Lung (tissue), 12 donors: ENCODE results near the gene HNRNPDL. TPM values are rescaled to one million over a fixed set of nuclear protein-coding genes. Genes with fewer than 3 reads are reported as not detected.

Experiments used
- ATAC-seq: fragments of 200-7000 bp; cut with Tn5 transposase; one replicate; pipeline ENCODE4 v1.9.1; 2020; ENCODE audit warnings: moderate number of reproducible peaks; ENCODE audit not compliant: insufficient read depth, low FRiP score
- DNase-seq, 3 donors: peaks; one replicate each; pipeline ENCODE4 v3.0.0-alpha.2; 2013 to 2017
- H3K27ac ChIP-seq, 2 donors: one replicate each; pipeline ENCODE4 v1.5.1; 2013; ENCODE audit warnings: mild to moderate bottlenecking in 2 of 2, moderate library complexity in 2 of 2, control low read depth in 1 of 2, inconsistent platforms in 1 of 2, low read depth in 1 of 2, low read length in 1 of 2
- H3K27me3 ChIP-seq, 3 donors: one replicate each; pipeline ENCODE4 v1.5.1; 2013; ENCODE audit warnings: low read length in 2 of 3; ENCODE audit not compliant: control insufficient read depth in 3 of 3, insufficient read depth in 3 of 3
- H3K36me3 ChIP-seq, 4 donors: one replicate each; pipeline ENCODE4 v1.5.1; 2013; ENCODE audit warnings: low read length in 4 of 4, mild to moderate bottlenecking in 1 of 4, moderate library complexity in 1 of 4; ENCODE audit not compliant: control insufficient read depth in 4 of 4, insufficient read depth in 4 of 4
- H3K4me1 ChIP-seq, 5 donors: one replicate each; pipeline ENCODE4 v1.5.1; 2013; ENCODE audit warnings: low read length in 5 of 5, mild to moderate bottlenecking in 2 of 5, moderate library complexity in 1 of 5; ENCODE audit not compliant: control insufficient read depth in 5 of 5, insufficient read depth in 5 of 5
- H3K4me3 ChIP-seq: one replicate; pipeline ENCODE4 v1.5.1; 2013; ENCODE audit warnings: mild to moderate bottlenecking, control low read depth, moderate library complexity
- H3K9ac ChIP-seq, 2 donors: one replicate each; pipeline ENCODE4 v1.5.1; 2013; ENCODE audit warnings: low read length in 2 of 2, control low read depth in 1 of 2; ENCODE audit not compliant: insufficient read depth in 1 of 2
- H3K9me3 ChIP-seq, 4 donors: one replicate each; pipeline ENCODE4 v1.5.1; 2013; ENCODE audit warnings: low read length in 3 of 4, mild to moderate bottlenecking in 1 of 4, moderate library complexity in 1 of 4; ENCODE audit not compliant: control insufficient read depth in 4 of 4, insufficient read depth in 3 of 4
- WGBS, 2 donors: extraction: QIAGEN DNeasy Blood & Tissue Kit; methylation state at CpG; one replicate each; pipeline ENCODE4 v1.1.7; 2013; 5-methylcytosine and 5-hydroxymethylcytosine counted together
- polyA plus RNA-seq, 2 donors: library from polyadenylated mRNA; stranded (reverse); fragments of 200-250 nt; gene quantifications; one replicate each; pipeline ENCODE4 v1.2.1, GENCODE V29; 2013
- total RNA-seq, 2 donors: library from RNA; depleted of rRNA in 1 of 2; stranded (reverse); fragments of >200 nt in 1 of 2; gene quantifications; one replicate each; pipeline ENCODE4 v1.2.1, GENCODE V29; 2014 to 2021
- TF ChIP-seq, protein P1 (sequence below): IDR thresholded peaks from 2 replicates; pipeline ENCODE4 v1.5.1; 2012; ENCODE audit warnings: mild to moderate bottlenecking; ENCODE audit errors: control extremely low read depth, extremely low read depth
- donor health status: control.
- donor health status: control.
- donor health status: Bipolar disorder and iron deficiency.
- donor health status: healthy.
- donor health status: DM: yes; HTN: yes; CAD: no.

Gene HNRNPDL
- total and polyA plus RNA-seq, 4 donors, result 228 to 269 (median 261) TPM

DNA sequence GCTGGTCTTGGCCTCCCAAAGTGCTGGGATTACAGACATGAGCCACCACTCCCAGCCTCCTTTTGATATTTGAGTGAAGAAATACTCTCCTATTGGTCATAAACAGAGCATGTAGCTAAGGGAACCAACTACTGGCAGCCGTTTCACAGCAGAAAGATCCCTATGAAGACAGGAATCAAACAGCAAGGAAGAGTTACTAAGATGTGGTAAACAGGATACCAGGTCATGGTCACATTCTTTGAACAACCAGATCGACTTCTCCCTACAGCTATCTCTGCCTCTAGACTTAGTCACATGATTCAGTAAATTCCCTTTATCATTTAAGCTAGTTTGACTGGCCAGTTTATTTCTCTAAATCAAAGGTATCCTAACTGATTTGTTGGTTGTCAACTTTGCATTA is 47.5 kb downstream of the HNRNPDL start:
- no peak for DNase-seq
- TF ChIP-seq, protein P1, sequence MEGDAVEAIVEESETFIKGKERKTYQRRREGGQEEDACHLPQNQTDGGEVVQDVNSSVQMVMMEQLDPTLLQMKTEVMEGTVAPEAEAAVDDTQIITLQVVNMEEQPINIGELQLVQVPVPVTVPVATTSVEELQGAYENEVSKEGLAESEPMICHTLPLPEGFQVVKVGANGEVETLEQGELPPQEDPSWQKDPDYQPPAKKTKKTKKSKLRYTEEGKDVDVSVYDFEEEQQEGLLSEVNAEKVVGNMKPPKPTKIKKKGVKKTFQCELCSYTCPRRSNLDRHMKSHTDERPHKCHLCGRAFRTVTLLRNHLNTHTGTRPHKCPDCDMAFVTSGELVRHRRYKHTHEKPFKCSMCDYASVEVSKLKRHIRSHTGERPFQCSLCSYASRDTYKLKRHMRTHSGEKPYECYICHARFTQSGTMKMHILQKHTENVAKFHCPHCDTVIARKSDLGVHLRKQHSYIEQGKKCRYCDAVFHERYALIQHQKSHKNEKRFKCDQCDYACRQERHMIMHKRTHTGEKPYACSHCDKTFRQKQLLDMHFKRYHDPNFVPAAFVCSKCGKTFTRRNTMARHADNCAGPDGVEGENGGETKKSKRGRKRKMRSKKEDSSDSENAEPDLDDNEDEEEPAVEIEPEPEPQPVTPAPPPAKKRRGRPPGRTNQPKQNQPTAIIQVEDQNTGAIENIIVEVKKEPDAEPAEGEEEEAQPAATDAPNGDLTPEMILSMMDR, result no peak
- H3K9ac ChIP-seq, result no peak overlapping the region

DNA sequence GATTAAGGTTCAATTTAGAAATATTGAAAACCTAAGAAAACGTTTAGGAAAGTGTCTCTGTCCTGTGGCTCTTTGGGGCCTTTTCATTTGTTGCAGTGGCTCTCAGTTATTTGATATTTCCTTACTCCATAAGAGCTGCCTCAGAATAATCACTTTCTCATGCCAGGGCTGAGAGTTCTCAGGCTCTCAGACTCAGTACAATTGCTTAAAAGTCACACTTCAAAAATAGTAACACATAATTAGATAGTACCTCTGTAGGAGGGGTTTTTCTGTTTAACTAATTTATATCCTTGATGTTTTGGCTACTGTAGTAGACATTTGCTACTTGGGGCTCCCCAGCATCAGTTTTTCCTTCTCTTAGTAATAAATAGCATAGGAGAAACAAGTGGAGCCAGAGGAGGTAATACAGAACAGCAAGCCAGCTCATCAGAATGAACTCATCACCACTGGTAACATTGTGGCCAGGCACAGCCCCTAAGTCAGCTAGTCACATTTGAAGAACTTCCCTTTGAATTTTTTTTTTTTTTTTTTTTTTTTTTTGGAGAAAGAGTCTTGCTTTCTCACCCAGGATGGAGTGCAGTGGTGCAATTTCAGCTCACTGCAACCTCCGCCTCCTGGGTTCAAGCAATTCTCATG is 48.5 kb downstream of the HNRNPDL start:
- H3K9me3 ChIP-seq, result peaks cover 0 to 6% (median 0%) of the 10 kb centered on the region in 4 donors

More for the DNA sequence above, 47.5 kb downstream of the HNRNPDL start:
- H3K27ac ChIP-seq, result no peak overlapping the region
- H3K9me3 ChIP-seq, result peaks cover 0 to 6% (median 0%) of the 10 kb centered on the region in 4 donors
- ATAC-seq, result no peak
- H3K36me3 ChIP-seq, result peaks cover 0 to 8% (median 1%) of the 10 kb centered on the region in 4 donors
- 59 to 62% methylated on average over 2 of the region's 2 CpGs for WGBS, 2 donors
- no peak overlapping the region for H3K4me3 ChIP-seq
- peaks cover 0 to 3% (median 0%) of the 10 kb centered on the region in 5 donors for H3K4me1 ChIP-seq
- H3K27me3 ChIP-seq, result no peaks in the 10 kb centered on the region

DNA sequence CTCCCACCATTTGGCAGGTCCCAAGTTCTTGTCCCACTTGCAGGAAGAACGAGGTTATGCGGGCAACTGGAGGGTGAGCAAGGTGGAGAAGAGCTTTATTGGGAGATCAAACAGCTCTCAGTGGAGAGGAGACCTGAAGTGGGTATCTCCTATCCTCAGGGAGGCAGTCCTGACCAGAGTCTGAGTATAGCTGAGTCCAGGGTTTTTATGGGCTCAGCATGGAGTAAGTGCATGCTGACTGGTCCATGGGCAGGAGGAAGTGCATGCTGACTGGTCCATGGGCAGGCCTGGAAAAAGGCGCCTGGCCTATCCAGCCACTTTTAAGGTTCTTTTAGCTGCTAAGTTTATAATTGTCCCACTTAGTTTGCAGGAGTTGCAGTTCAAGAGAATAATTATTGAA is 49.0 kb downstream of the HNRNPDL start:
- no peak for DNase-seq
- ATAC-seq, result no peak

More for the DNA sequence above, 48.5 kb downstream of the HNRNPDL start:
- Histone ChIP-seq H3K36me3 (peaks cover 0 to 8% (median 2%) of the 10 kb centered on the region in 4 donors), H3K27ac (no peak overlapping the region), H3K4me3 (no peak overlapping the region), H3K27me3 (no peaks in the 10 kb centered on the region), H3K4me1 (peaks cover 0 to 3% (median 0%) of the 10 kb centered on the region in 5 donors), H3K9ac (no peak overlapping the region)
- TF ChIP-seq, protein P1, result no peak
- DNase-seq (no peak), ATAC-seq (no peak)
- WGBS, 2 donors, result 79 to 86% methylated on average over 2 of the region's 2 CpGs

More for the DNA sequence above, 49.0 kb downstream of the HNRNPDL start:
- TF ChIP-seq, protein P1, result no peak
- H3K4me3 ChIP-seq, result no peak overlapping the region
- no peaks in the 10 kb centered on the region for H3K27me3 ChIP-seq
- peaks cover 0 to 8% (median 2%) of the 10 kb centered on the region in 4 donors for H3K36me3 ChIP-seq
- H3K27ac ChIP-seq, result no peak overlapping the region
- peaks cover 0 to 3% (median 0%) of the 10 kb centered on the region in 5 donors for H3K4me1 ChIP-seq
- peaks cover 0 to 6% (median 0%) of the 10 kb centered on the region in 4 donors for H3K9me3 ChIP-seq
- no peak overlapping the region for H3K9ac ChIP-seq
- WGBS, 2 donors, result 87 to 96% methylated on average over 3 of the region's 3 CpGs
